Thymus (tissue), 11 donors: Measurements from ENCODE around the gene CD200. TPM values are rescaled to one million over a fixed set of nuclear protein-coding genes. Genes with fewer than 3 reads are reported as not detected.

ENCODE experiments used
- DNase-seq, 9 donors: peaks; one replicate each; pipeline ENCODE4 v3.0.0-alpha.2; 2013; ENCODE audit warnings: low spot score in 9 of 9, low read depth in 6 of 9, missing footprints in 1 of 9
- H3K27ac ChIP-seq, 2 donors: one replicate each; pipeline ENCODE4 v1.5.1; 2013; ENCODE audit warnings: control low read depth in 1 of 2, low read depth in 1 of 2, low read length in 1 of 2, mild to moderate bottlenecking in 1 of 2, moderate library complexity in 1 of 2
- H3K27me3 ChIP-seq, 2 donors: one replicate each; pipeline ENCODE4 v1.5.1; 2013; ENCODE audit warnings: low read length in 1 of 2; ENCODE audit not compliant: control insufficient read depth in 2 of 2, insufficient read depth in 1 of 2
- H3K36me3 ChIP-seq, 2 donors: one replicate each; pipeline ENCODE4 v1.5.1; 2013; ENCODE audit warnings: low read length in 1 of 2, mild to moderate bottlenecking in 1 of 2, moderate library complexity in 1 of 2; ENCODE audit not compliant: control insufficient read depth in 2 of 2, insufficient read depth in 2 of 2
- H3K4me1 ChIP-seq, 2 donors: one replicate each; pipeline ENCODE4 v1.5.1; 2013; ENCODE audit warnings: low read length in 2 of 2; ENCODE audit not compliant: control insufficient read depth in 2 of 2, insufficient read depth in 2 of 2
- H3K4me3 ChIP-seq, 2 donors: one replicate each; pipeline ENCODE4 v1.5.1; 2013; ENCODE audit warnings: low read length in 2 of 2, control low read depth in 1 of 2, mild to moderate bottlenecking in 1 of 2
- H3K9me3 ChIP-seq, 2 donors: one replicate each; pipeline ENCODE4 v1.5.1; 2013; ENCODE audit warnings: low read length in 1 of 2, mild to moderate bottlenecking in 1 of 2; ENCODE audit not compliant: control insufficient read depth in 2 of 2, insufficient read depth in 1 of 2
- whole genome bisulfite sequencing: extraction: QIAGEN DNeasy Blood & Tissue Kit; methylation state at CpG from one replicate; pipeline ENCODE4 v1.1.7; 2013; 5-methylcytosine and 5-hydroxymethylcytosine counted together
- polyA plus RNA-seq: library from polyadenylated mRNA; stranded (reverse); fragments of 200-250 nt; gene quantifications from one replicate; pipeline ENCODE4 v1.2.3, GENCODE V29; 2013
- total RNA-seq: library from RNA; stranded (reverse); fragments of 120-200 nt; gene quantifications from one replicate; pipeline ENCODE4 v1.2.4, GENCODE V29; 2013
- donor health status: healthy.

The CD200 gene
- total and polyA plus RNA-seq, 2 donors: 20.0 to 23.5 TPM

GRCh38 chr3:112362221-112362620 lies 29.3 kb downstream of the CD200 start:
- Histone ChIP-seq H3K4me1 (no peaks in the 10 kb centered on the region), H3K9me3 (no peaks in the 10 kb centered on the region), H3K27me3 (no peaks in the 10 kb centered on the region), H3K4me3 (no peak overlapping the region), H3K36me3 (peaks cover 16 to 47% of the 10 kb centered on the region in 2 donors), H3K27ac (no peak overlapping the region)
- no peak for DNase-seq
- 99% methylated on average over 2 of the region's 2 CpGs for WGBS

- 71% methylated on average over 1 of the region's 1 CpG for WGBS
- H3K27me3 ChIP-seq: no peaks in the 10 kb centered on the region
- no peak overlapping the region for H3K4me3 ChIP-seq
- no peaks in the 10 kb centered on the region for H3K9me3 ChIP-seq
- no peak overlapping the region for H3K27ac ChIP-seq
- peaks cover 12 to 43% of the 10 kb centered on the region in 2 donors for H3K36me3 ChIP-seq
- no peak for DNase-seq
- H3K4me1 ChIP-seq: no peaks in the 10 kb centered on the region
Measured at GRCh38 chr3:112364291-112364690, 31.3 kb downstream of the CD200 start.

GRCh38 chr3:112365035-112365434 lies 32.1 kb downstream of the CD200 start:
- Histone ChIP-seq H3K4me1 (no peaks in the 10 kb centered on the region), H3K27me3 (no peaks in the 10 kb centered on the region), H3K4me3 (no peak overlapping the region), H3K27ac (peak overlapping the region in 1 of 2 donors; percentile 5), H3K9me3 (no peaks in the 10 kb centered on the region), H3K36me3 (peaks cover 12 to 43% of the 10 kb centered on the region in 2 donors)
- no peak for DNase-seq
- 98% methylated on average over 2 of the region's 2 CpGs for WGBS

DNA sequence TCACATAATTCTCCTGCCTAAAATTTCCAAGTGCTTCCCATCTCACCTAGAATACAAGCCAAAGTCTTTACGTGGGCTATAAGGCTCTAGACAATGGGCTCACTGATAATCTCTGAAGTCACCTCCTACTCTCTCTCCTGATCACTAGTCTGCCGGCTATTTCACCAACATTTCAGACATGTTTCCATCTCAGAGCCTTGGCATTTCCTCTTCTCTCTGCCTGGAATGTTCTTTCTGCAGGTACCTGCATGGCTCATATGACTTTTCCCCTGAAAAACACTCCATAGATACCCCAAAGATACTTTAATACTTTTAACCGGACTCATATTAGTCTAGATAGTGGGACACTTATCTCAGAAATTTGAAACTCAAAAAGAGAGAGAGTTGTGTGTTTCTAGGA lies 32.7 kb downstream of the CD200 start:
- Histone ChIP-seq H3K4me3 (no peak overlapping the region), H3K9me3 (no peaks in the 10 kb centered on the region), H3K27ac (peak overlapping the region in 1 of 2 donors; percentile 6), H3K4me1 (no peaks in the 10 kb centered on the region), H3K27me3 (no peaks in the 10 kb centered on the region), H3K36me3 (peaks cover 12 to 41% of the 10 kb centered on the region in 2 donors)
- no peak for DNase-seq
- WGBS: 98% methylated on average over 3 of the region's 3 CpGs

- H3K4me3 ChIP-seq: no peak overlapping the region
- no peak for DNase-seq
- WGBS: 86% methylated on average over 3 of the region's 3 CpGs
- H3K27ac ChIP-seq: no peak overlapping the region
- H3K9me3 ChIP-seq: no peaks in the 10 kb centered on the region
- H3K27me3 ChIP-seq: no peaks in the 10 kb centered on the region
- no peaks in the 10 kb centered on the region for H3K4me1 ChIP-seq
- H3K36me3 ChIP-seq: peaks cover 11 to 34% of the 10 kb centered on the region in 2 donors
Measured at GRCh38 chr3:112366522-112366921, 33.6 kb downstream of the CD200 start.

GRCh38 chr3:112371569-112371968 lies 38.6 kb downstream of the CD200 start:
- H3K27ac ChIP-seq: no peak overlapping the region
- H3K9me3 ChIP-seq: no peaks in the 10 kb centered on the region
- no peak overlapping the region for H3K4me3 ChIP-seq
- DNase-seq: no peak
- H3K36me3 ChIP-seq: peaks cover 0 to under 1% of the 10 kb centered on the region in 2 donors
- peaks cover 5 to 6% of the 10 kb centered on the region in 2 donors for H3K4me1 ChIP-seq
- 96% methylated on average over 3 of the region's 3 CpGs for WGBS
- no peaks in the 10 kb centered on the region for H3K27me3 ChIP-seq

DNA sequence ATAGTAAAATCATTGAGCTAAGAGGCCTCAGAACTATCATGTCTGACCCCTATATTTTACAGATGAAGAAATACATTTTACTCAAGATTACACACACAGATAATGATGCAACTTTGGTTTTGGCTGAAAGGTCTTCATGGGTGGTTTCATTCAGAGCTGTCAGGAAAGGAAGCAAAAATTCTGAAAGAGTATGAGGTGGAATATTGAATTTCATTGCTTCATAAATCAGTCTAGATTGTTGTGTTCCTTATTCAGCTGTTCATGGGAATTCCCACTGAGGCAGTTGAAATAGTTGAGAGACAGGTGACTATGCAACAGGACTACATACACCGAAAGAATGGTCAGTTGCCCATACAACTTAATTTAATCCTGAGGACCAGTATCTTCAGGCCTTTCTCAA lies 39.4 kb downstream of the CD200 start:
- Histone ChIP-seq H3K36me3 (no peaks in the 10 kb centered on the region), H3K4me1 (peaks cover 5 to 6% of the 10 kb centered on the region in 2 donors), H3K9me3 (no peaks in the 10 kb centered on the region), H3K27ac (no peak overlapping the region), H3K4me3 (no peak overlapping the region), H3K27me3 (no peaks in the 10 kb centered on the region)
- DNase-seq: no peak
- 98% methylated on average over 1 of the region's 1 CpG for WGBS

GRCh38 chr3:112373476-112373875 lies 40.5 kb downstream of the CD200 start:
- H3K9me3 ChIP-seq: no peaks in the 10 kb centered on the region
- H3K27ac ChIP-seq: no peak overlapping the region
- no peak for DNase-seq
- H3K36me3 ChIP-seq: no peaks in the 10 kb centered on the region
- WGBS: 33% methylated on average over 4 of the region's 4 CpGs
- H3K4me3 ChIP-seq: no peak overlapping the region
- peaks cover 5 to 6% of the 10 kb centered on the region in 2 donors for H3K4me1 ChIP-seq
- H3K27me3 ChIP-seq: no peaks in the 10 kb centered on the region

- WGBS: 83% methylated on average over 2 of the region's 2 CpGs
- no peaks in the 10 kb centered on the region for H3K9me3 ChIP-seq
- no peak overlapping the region for H3K4me3 ChIP-seq
- peaks cover 5 to 6% of the 10 kb centered on the region in 2 donors for H3K4me1 ChIP-seq
- H3K27me3 ChIP-seq: no peaks in the 10 kb centered on the region
- no peak for DNase-seq
- H3K27ac ChIP-seq: no peak overlapping the region
- no peaks in the 10 kb centered on the region for H3K36me3 ChIP-seq
Measured at GRCh38 chr3:112373924-112374323, 41.0 kb downstream of the CD200 start.

DNA sequence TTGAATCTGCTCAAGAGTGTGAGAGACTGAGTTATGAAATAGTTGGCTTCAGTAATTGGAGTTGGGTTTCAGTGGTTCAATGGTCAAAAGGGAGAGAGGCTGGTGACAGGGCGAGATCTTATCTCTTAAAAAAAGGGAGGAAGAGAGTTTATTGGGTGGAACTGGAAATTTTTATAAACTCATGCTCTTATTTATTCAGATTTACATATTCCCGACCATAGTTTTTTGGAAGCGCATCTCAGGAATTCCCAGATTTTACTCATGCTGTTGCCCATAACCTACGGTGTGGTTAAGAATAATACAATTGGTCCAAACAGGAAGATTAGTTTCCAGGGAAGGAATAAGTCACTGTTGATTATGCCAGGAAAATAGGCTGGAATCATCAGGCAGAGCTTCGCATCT lies 41.4 kb downstream of the CD200 start:
- Histone ChIP-seq H3K27ac (no peak overlapping the region), H3K9me3 (no peaks in the 10 kb centered on the region), H3K4me1 (peaks cover 5 to 6% of the 10 kb centered on the region in 2 donors), H3K36me3 (no peaks in the 10 kb centered on the region), H3K27me3 (no peaks in the 10 kb centered on the region), H3K4me3 (no peak overlapping the region)
- DNase-seq: no peak
- WGBS: 86% methylated on average over 5 of the region's 5 CpGs
